K562 (cell line): ENCODE data around the gene TTC38. TPM values are rescaled to one million over a fixed set of nuclear protein-coding genes. Genes with fewer than 3 reads are reported as not detected.
A peak's percentile ranks its signal among the peaks of the same experiment; 100 is the strongest.

Source experiments
- BRCA1 ChIP-seq, 2 experiments: fragments of 450-650 bp in 1 of 2; sonication (generic) in 1 of 2; formaldehyde crosslinking in 1 of 2; IDR thresholded peaks; 2 replicates each; pipeline versions ENCODE4 v1.5.0 to v1.6.1; 2017 to 2020; ENCODE audit warnings: mild to moderate bottlenecking in 1 of 2, missing genetic modification reagents in 1 of 2
- GATA2 ChIP-seq: sonication (generic); formaldehyde crosslinking; IDR thresholded peaks from 2 replicates; pipeline ENCODE4 v1.4.0; 2020; ENCODE audit warnings: mild to moderate bottlenecking, missing genetic modification reagents
- HNRNPK ChIP-seq: fragments of 200-400 bp; formaldehyde crosslinking; IDR thresholded peaks from one replicate; pipeline ENCODE4 v1.6.1; 2018; ENCODE audit warnings: mild to moderate bottlenecking, low read depth, low read length; ENCODE audit not compliant: poor library complexity, severe bottlenecking
- RAD21 ChIP-seq, 2 experiments: fragments of 250-450 bp in 1 of 2; fragments of 450-650 bp in 1 of 2; sonication (Bioruptor Pico) in 1 of 2; formaldehyde crosslinking in 1 of 2; IDR thresholded peaks in 1 of 2; conservative IDR thresholded peaks in 1 of 2; 2 replicates each; pipeline versions ENCODE4 v1.4.0 to v1.8.0; 2020 to 2022; ENCODE audit warnings: mild to moderate bottlenecking in 2 of 2, moderate library complexity in 1 of 2
- SMARCA5 ChIP-seq: fragments of 450-650 bp; IDR thresholded peaks from 2 replicates; pipeline ENCODE4 v1.6.1; 2016
- ZFP36 ChIP-seq: fragments of 150-350 bp; IDR thresholded peaks from 2 replicates; pipeline ENCODE4 v1.6.1; 2018; ENCODE audit warnings: low read length, low read depth; ENCODE audit not compliant: partially characterized antibody
- ZNF133 ChIP-seq: fragments of 250-450 bp; sonication (Bioruptor Pico); IDR thresholded peaks from 2 replicates; pipeline ENCODE4 v1.4.0; 2020; ENCODE audit warnings: mild to moderate bottlenecking
- polyA plus RNA-seq, 8 experiments: library from polyadenylated mRNA; depleted of rRNA in 4 of 8; stranded (reverse) in 5 of 8; unstranded in 3 of 8; fragments of >200 nt; fragmentation: Nextera tagmentation in 2 of 8; fragmentation: Illumina TruSeq in 1 of 8; extraction: Ambion mirVana in 2 of 8; extraction: Trizol in 1 of 8; gene quantifications; 2 replicates each; pipeline versions ENCODE4 v1.2.1 to v1.2.3, GENCODE V29; 2011 to 2014; ENCODE audit warnings: inconsistent platforms in 1 of 8, missing spikeins in 1 of 8
- total RNA-seq, 7 experiments: library from RNA; depleted of rRNA in 6 of 7; stranded (reverse); fragments of >200 nt in 6 of 7; fragmentation: Illumina TruSeq in 2 of 7; extraction: Trizol in 2 of 7; gene quantifications; 2 replicates each; pipeline versions ENCODE4 v1.2.1 to v1.2.3, GENCODE V29; 2011 to 2021; ENCODE audit warnings: low replicate concordance in 1 of 7
- TF ChIP-seq, protein P1 (sequence below): sonication (generic); formaldehyde crosslinking; IDR thresholded peaks from 2 replicates; pipeline ENCODE4 v1.8.0; 2022; ENCODE audit warnings: missing genetic modification reagents, mild to moderate bottlenecking, moderate library complexity, borderline replicate concordance
- TF ChIP-seq, protein P2 (sequence below), 2 experiments: IDR thresholded peaks in 1 of 2; conservative IDR thresholded peaks in 1 of 2; 2 replicates each; pipeline ENCODE4 v1.6.1; 2016; ENCODE audit warnings: low read depth in 2 of 2, mild to moderate bottlenecking in 1 of 2, missing compliant biosample characterization in 1 of 2, missing genetic modification characterization in 1 of 2, moderate library complexity in 1 of 2
- TF ChIP-seq, protein P3 (sequence below): sonication (generic); formaldehyde crosslinking; IDR thresholded peaks from 2 replicates; pipeline ENCODE4 v1.8.1; 2023; ENCODE audit warnings: mild to moderate bottlenecking, missing genetic modification reagents
- TF ChIP-seq, protein P4 (sequence below): fragments of 450-650 bp; IDR thresholded peaks from 2 replicates; pipeline ENCODE4 v1.6.1; 2017; ENCODE audit warnings: antibody characterized with exemption

Gene TTC38
- total and polyA plus RNA-seq, 9 of the 15 experiments (the other 6 are each of a cell fraction or from before 2014, with no cell fraction given), result 0.84 to 28.4 (median 18.1) TPM

DNA sequence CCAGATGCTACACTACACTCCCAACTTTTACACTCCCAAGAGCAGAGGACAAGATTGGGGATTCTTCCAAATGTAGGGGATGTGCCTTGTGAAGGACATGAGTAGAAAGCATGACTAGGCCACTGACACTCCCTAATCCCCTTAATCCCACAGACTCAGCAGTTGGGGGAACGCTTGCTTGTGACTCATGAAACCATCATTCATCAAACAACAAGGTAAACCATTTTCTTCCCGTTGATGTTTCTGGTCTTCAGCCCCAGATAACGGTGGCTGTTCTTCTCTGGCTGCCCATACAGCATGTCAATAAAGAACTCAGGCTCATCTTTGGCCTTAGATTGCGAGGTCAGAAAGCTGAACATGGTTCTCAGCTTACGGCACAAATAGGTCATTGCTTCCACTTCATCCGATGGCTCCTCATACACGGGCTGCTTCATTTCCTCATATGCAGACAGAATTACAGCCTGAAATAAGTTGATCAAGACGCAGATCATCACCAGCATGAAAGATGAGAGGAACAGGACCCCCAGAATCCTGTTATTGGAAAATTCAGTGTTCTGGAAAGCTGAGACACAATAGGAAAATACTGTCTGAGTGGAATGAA is 11.3 kb upstream of the TTC38 start (continued):
- TF ChIP-seq, protein P1, sequence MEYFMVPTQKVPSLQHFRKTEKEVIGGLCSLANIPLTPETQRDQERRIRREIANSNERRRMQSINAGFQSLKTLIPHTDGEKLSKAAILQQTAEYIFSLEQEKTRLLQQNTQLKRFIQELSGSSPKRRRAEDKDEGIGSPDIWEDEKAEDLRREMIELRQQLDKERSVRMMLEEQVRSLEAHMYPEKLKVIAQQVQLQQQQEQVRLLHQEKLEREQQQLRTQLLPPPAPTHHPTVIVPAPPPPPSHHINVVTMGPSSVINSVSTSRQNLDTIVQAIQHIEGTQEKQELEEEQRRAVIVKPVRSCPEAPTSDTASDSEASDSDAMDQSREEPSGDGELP (CRISPR knock-in tag), result no peak
- TF ChIP-seq, protein P2, sequence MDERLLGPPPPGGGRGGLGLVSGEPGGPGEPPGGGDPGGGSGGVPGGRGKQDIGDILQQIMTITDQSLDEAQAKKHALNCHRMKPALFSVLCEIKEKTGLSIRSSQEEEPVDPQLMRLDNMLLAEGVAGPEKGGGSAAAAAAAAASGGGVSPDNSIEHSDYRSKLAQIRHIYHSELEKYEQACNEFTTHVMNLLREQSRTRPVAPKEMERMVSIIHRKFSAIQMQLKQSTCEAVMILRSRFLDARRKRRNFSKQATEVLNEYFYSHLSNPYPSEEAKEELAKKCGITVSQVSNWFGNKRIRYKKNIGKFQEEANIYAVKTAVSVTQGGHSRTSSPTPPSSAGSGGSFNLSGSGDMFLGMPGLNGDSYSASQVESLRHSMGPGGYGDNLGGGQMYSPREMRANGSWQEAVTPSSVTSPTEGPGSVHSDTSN (CRISPR knock-in tag; IDR thresholded peaks at IDR 0.05; ENCODE audit: low read depth), result no peak
- TF ChIP-seq, protein P2 (tag; conservative IDR thresholded peaks at IDR 0.05; ENCODE audit: low read depth), result no peak
- TF ChIP-seq, protein P3, sequence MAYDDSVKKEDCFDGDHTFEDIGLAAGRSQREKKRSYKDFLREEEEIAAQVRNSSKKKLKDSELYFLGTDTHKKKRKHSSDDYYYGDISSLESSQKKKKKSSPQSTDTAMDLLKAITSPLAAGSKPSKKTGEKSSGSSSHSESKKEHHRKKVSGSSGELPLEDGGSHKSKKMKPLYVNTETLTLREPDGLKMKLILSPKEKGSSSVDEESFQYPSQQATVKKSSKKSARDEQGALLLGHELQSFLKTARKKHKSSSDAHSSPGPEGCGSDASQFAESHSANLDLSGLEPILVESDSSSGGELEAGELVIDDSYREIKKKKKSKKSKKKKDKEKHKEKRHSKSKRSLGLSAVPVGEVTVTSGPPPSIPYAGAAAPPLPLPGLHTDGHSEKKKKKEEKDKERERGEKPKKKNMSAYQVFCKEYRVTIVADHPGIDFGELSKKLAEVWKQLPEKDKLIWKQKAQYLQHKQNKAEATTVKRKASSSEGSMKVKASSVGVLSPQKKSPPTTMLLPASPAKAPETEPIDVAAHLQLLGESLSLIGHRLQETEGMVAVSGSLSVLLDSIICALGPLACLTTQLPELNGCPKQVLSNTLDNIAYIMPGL, result no peak
- TF ChIP-seq BRCA1 (IDR thresholded peaks at IDR 0.05) (no peak), BRCA1 (CRISPR knock-in tag; IDR thresholded peaks at IDR 0.05) (no peak), HNRNPK (no peak), SMARCA5 (no peak), ZNF133 (no peak), ZFP36 (no peak), GATA2 (CRISPR knock-in tag) (peak; percentile 45; the same call in 1 of the 2 replicates), RAD21 (CRISPR knock-in tag; conservative IDR thresholded peaks at IDR 0.05 in 1 of 2, IDR thresholded peaks at IDR 0.05 in 1 of 2) (no peak)
- TF ChIP-seq, protein P4, sequence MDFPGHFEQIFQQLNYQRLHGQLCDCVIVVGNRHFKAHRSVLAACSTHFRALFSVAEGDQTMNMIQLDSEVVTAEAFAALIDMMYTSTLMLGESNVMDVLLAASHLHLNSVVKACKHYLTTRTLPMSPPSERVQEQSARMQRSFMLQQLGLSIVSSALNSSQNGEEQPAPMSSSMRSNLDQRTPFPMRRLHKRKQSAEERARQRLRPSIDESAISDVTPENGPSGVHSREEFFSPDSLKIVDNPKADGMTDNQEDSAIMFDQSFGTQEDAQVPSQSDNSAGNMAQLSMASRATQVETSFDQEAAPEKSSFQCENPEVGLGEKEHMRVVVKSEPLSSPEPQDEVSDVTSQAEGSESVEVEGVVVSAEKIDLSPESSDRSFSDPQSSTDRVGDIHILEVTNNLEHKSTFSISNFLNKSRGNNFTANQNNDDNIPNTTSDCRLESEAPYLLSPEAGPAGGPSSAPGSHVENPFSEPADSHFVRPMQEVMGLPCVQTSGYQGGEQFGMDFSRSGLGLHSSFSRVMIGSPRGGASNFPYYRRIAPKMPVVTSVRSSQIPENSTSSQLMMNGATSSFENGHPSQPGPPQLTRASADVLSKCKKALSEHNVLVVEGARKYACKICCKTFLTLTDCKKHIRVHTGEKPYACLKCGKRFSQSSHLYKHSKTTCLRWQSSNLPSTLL, result no peak
- TF ChIP-seq, all 486 proteins: peak for 18
